Measurements from ENCODE around the gene CGB2.
"Not testable (repeated sequence)": the region's sequence is repeated elsewhere in the genome, so short reads cannot be mapped to it uniquely, and the experiment has no call there.

DNA sequence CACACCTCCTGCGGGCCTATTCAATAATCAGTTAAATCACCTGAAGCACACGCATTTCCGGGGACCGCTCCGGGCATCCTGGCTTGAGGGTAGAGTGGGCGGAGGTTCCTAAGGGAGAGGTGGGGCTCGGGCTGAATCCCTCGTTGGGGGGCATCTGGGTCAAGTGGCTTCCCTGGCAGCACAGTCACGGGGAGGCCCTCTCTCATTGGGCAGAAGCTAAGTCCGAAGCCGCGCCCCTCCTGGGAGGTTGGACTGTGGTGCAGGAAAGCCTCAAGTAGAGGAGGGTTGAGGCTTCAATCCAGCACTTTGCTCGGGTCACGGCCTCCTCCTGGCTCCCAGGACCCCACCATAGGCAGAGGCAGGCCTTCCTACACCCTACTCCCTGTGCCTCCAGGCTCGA is 11.9 kb downstream of the CGB2 start, which contains the start of gene CGB5:
- TF ChIP-seq, protein P1, sequence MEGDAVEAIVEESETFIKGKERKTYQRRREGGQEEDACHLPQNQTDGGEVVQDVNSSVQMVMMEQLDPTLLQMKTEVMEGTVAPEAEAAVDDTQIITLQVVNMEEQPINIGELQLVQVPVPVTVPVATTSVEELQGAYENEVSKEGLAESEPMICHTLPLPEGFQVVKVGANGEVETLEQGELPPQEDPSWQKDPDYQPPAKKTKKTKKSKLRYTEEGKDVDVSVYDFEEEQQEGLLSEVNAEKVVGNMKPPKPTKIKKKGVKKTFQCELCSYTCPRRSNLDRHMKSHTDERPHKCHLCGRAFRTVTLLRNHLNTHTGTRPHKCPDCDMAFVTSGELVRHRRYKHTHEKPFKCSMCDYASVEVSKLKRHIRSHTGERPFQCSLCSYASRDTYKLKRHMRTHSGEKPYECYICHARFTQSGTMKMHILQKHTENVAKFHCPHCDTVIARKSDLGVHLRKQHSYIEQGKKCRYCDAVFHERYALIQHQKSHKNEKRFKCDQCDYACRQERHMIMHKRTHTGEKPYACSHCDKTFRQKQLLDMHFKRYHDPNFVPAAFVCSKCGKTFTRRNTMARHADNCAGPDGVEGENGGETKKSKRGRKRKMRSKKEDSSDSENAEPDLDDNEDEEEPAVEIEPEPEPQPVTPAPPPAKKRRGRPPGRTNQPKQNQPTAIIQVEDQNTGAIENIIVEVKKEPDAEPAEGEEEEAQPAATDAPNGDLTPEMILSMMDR (conservative IDR thresholded peaks at IDR 0.05 in 1 of 2, IDR thresholded peaks at IDR 0.05 in 1 of 2; ENCODE audit: extremely low read depth in 1 of 2, insufficient read depth in 1 of 2, low read depth in 1 of 2, low read length in 2 of 2) = not testable (repeated sequence)
- not testable (repeated sequence) for TF ChIP-seq EZH2 (IDR thresholded peaks at IDR 0.05; ENCODE audit: borderline replicate concordance, low read length)
